K562 (cell line): ENCODE measurements around the gene ADAM19. TPM values are rescaled to one million over a fixed set of nuclear protein-coding genes. Genes with fewer than 3 reads are reported as not detected.

Source experiments
- ATAC-seq: fragments of 200-7000 bp; cut with Tn5 transposase; 3 replicates; pipeline ENCODE4 v1.9.1; 2020; ENCODE audit warnings: moderate library complexity
- BruUV-seq: library from RNA; stranded (reverse); fragments of 400-500 nt; replicated peaks from 2 replicates; lab custom pipeline; 2021; lab: Mats Ljungman, UMichigan
- CTCF ChIA-PET: fragments of 300-600 bp; formaldehyde crosslinking; extraction: SDS; loops from one replicate; lab custom pipeline; 2021; ENCODE audit warnings: low intra/inter-chr PET ratio; lab: Yijun Ruan, JAX
- POLR2A ChIA-PET: fragments of 300-600, 350-650 bp; sonication (Branson Sonifier 250); formaldehyde crosslinking; extraction: SDS; loops from one replicate; lab custom pipeline; 2021; ENCODE audit warnings: antibody characterized with exemption, inconsistent platforms; lab: Yijun Ruan, JAX
- DNase-seq, 4 experiments: peaks; one replicate each; pipeline versions ENCODE4 v3.0.0 to v3.0.0-alpha.2; 2011 to 2018; ENCODE audit warnings: low spot score in 3 of 4, mixed read lengths in 3 of 4; ENCODE audit errors: extremely low read depth in 1 of 4
- FAIRE-seq: peaks from 2 replicates; lab custom pipeline; 2011; peaks lifted over from hg19 to GRCh38; lab: Jason Lieb, UNC
- H2AFZ ChIP-seq: 2 replicates; pipeline ENCODE4 v1.6.0; 2011; ENCODE audit warnings: low read depth, low read length, control low read depth, inconsistent platforms
- H3K27ac ChIP-seq: fragments of 200-600 bp; 3 replicates; pipeline ENCODE4 v1.8.0; 2011; ENCODE audit warnings: low read depth, mild to moderate bottlenecking, control low read depth, inconsistent platforms, low read length, moderate library complexity, mixed read lengths; ENCODE audit errors: extremely low read depth
- H3K27me3 ChIP-seq, 2 experiments: fragments of 300-600 bp in 1 of 2; 2 replicates in 1 of 2; 3 replicates in 1 of 2; pipeline versions ENCODE4 v1.6.0 to v1.8.0; 2011; ENCODE audit warnings: inconsistent platforms in 2 of 2, low read length in 2 of 2, mild to moderate bottlenecking in 1 of 2, mixed read lengths in 1 of 2, moderate library complexity in 1 of 2; ENCODE audit not compliant: control insufficient read depth in 2 of 2, insufficient read depth in 2 of 2
- H3K36me3 ChIP-seq: fragments of 300-600 bp; 3 replicates; pipeline ENCODE4 v1.8.0; 2011; ENCODE audit warnings: mild to moderate bottlenecking, low read length, inconsistent platforms; ENCODE audit not compliant: control insufficient read depth, insufficient read depth
- H3K4me1 ChIP-seq, 2 experiments: fragments of 200-600 bp in 1 of 2; replicated peaks in 1 of 2; 2 replicates in 1 of 2; 3 replicates in 1 of 2; pipeline versions ENCODE4 v1.5.1 to v1.8.0; 2011; ENCODE audit warnings: inconsistent platforms in 2 of 2, low read length in 2 of 2, mild to moderate bottlenecking in 1 of 2, mixed read lengths in 1 of 2, moderate library complexity in 1 of 2; ENCODE audit not compliant: control insufficient read depth in 2 of 2, insufficient read depth in 2 of 2
- H3K4me2 ChIP-seq: 2 replicates; pipeline ENCODE4 v1.6.1; 2011; ENCODE audit warnings: low read length, control low read depth, inconsistent platforms, mixed read lengths; ENCODE audit not compliant: insufficient read depth
- H3K4me3 ChIP-seq: fragments of 200-600 bp; sonication (generic), shearing (Covaris generic); 2 replicates; pipeline ENCODE4 v1.5.1; 2016; ENCODE audit warnings: control low read depth, inconsistent platforms
- H3K79me2 ChIP-seq: fragments of 200-600 bp; 3 replicates; pipeline ENCODE4 v1.8.0; 2011; ENCODE audit warnings: low read length, inconsistent platforms; ENCODE audit not compliant: control insufficient read depth, insufficient read depth
- H3K9ac ChIP-seq, 2 experiments: 2 replicates each; pipeline versions ENCODE4 v1.6.0 to v1.6.1; 2011; ENCODE audit warnings: low read depth in 2 of 2, low read length in 2 of 2, control low read depth in 1 of 2, inconsistent platforms in 1 of 2, mild to moderate bottlenecking in 1 of 2, mixed read lengths in 1 of 2; ENCODE audit not compliant: insufficient read depth in 1 of 2
- H3K9me1 ChIP-seq: one replicate; pipeline ENCODE4 v1.6.0; 2011; ENCODE audit warnings: inconsistent platforms, mild to moderate bottlenecking, low read length, moderate library complexity; ENCODE audit not compliant: control insufficient read depth, insufficient read depth
- H3K9me3 ChIP-seq: replicated peaks from 2 replicates; pipeline ENCODE4 v1.5.1; 2011; ENCODE audit warnings: low read depth, low read length, inconsistent platforms; ENCODE audit not compliant: control insufficient read depth, insufficient read depth
- H4K20me1 ChIP-seq: replicated peaks from 2 replicates; pipeline ENCODE4 v1.6.1; 2011; ENCODE audit warnings: low read length, inconsistent platforms, mixed read lengths; ENCODE audit not compliant: control insufficient read depth, insufficient read depth
- BHLHE40 ChIP-seq: IDR thresholded peaks from 2 replicates; pipeline ENCODE4 v1.6.1; 2011; ENCODE audit warnings: low read length, improper control_type of control experiment
- CXXC5 ChIP-seq: fragments of 250-450 bp; sonication (Bioruptor Pico); IDR thresholded peaks from 2 replicates; pipeline ENCODE4 v1.8.0; 2022; ENCODE audit warnings: inconsistent platforms, mild to moderate bottlenecking, moderate library complexity
- KDM5B ChIP-seq: fragments of 200-600 bp; sonication (generic); IDR thresholded peaks from 2 replicates; pipeline ENCODE4 v1.6.1; 2012; ENCODE audit warnings: low read depth, mild to moderate bottlenecking, moderate library complexity, low read length, control low read depth, inconsistent platforms; ENCODE audit not compliant: insufficient replicate concordance
- TRIM24 ChIP-seq, 2 experiments: fragments of 450-650 bp; IDR thresholded peaks; 2 replicates each; pipeline ENCODE4 v1.6.1; 2016
- ZNF224 ChIP-seq: sonication (generic); formaldehyde crosslinking; IDR thresholded peaks from 2 replicates; pipeline ENCODE4 v1.8.0; 2022; ENCODE audit warnings: mild to moderate bottlenecking, missing genetic modification reagents
- ZNF717 ChIP-seq: fragments of 250-450 bp; sonication (Bioruptor Pico); IDR thresholded peaks from 2 replicates; pipeline ENCODE4 v1.5.0; 2021
- WGBS: fragments of 100-300 bp; shearing (Covaris generic); methylation state at CpG from one replicate; pipeline ENCODE4 v1.1.6; 2016; ENCODE audit warnings: low coverage, mixed read lengths; ENCODE audit not compliant: insufficient coverage; ENCODE audit errors: missing lambda C conversion rate; 5-methylcytosine and 5-hydroxymethylcytosine counted together
- in situ Hi-C: fragments of 300-500 bp; cut with MboI; formaldehyde crosslinking; loops from 4 replicates; pipeline ENCODE4 v1.15.0; 2018; ENCODE audit warnings: inconsistent platforms, mixed read lengths
- intact Hi-C: fragments of 100-400 bp; cut with micrococcal nuclease; formaldehyde crosslinking; loops from 2 replicates; pipeline ENCODE4 v1.14.2; 2022
- polyA plus RNA-seq, 8 experiments: library from polyadenylated mRNA; depleted of rRNA in 4 of 8; stranded (reverse) in 5 of 8; unstranded in 3 of 8; fragments of >200 nt; fragmentation: Nextera tagmentation in 2 of 8; fragmentation: Illumina TruSeq in 1 of 8; extraction: Ambion mirVana in 2 of 8; extraction: Trizol in 1 of 8; gene quantifications; 2 replicates each; pipeline versions ENCODE4 v1.2.1 to v1.2.3, GENCODE V29; 2011 to 2014; ENCODE audit warnings: inconsistent platforms in 1 of 8, missing spikeins in 1 of 8
- total RNA-seq, 7 experiments: library from RNA; depleted of rRNA in 6 of 7; stranded (reverse); fragments of >200 nt in 6 of 7; fragmentation: Illumina TruSeq in 2 of 7; extraction: Trizol in 2 of 7; gene quantifications; 2 replicates each; pipeline versions ENCODE4 v1.2.1 to v1.2.3, GENCODE V29; 2011 to 2021; ENCODE audit warnings: low replicate concordance in 1 of 7
- TF ChIP-seq, protein P1 (sequence below): fragments of 200-800 bp; sonication (Bioruptor generic); IDR thresholded peaks from 2 replicates; pipeline ENCODE4 v1.6.1; 2016; ENCODE audit warnings: missing genetic modification characterization, missing compliant biosample characterization

ADAM19 gene
- total and polyA plus RNA-seq, 9 of the 15 experiments (the other 6 are each of a cell fraction or from before 2014, with no cell fraction given) = 0.11 to 1.1 (median 0.43) TPM

DNA sequence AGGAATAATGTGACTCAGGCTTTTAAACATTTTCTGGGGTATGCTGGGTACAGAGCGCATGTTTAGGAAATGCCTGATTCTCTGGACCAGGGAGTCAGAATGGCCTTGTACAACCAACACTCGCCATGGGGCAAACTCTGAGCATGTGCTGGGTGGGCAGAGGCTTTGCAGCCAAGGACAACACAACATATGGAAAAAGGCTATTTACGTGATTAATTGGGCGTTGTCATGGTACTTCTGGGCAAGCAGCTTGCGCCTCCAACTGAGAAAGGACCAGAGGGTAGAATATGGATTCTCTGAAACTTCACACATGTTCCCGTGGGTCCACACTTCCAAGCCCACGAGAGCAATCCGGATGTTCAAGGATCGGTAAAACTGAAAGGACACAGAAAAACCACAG is 66.5 kb downstream of the ADAM19 start:
- DNase-seq (no peak), ATAC-seq (no peak), FAIRE-seq (no peak)
- intact Hi-C loops = no loop called here
- no peak overlapping the region for H3K27ac ChIP-seq
- H3K36me3 ChIP-seq = no peaks in the 10 kb centered on the region
- ChIA-PET POLR2A (interaction anchor here (1.2 kb wide), 1 partner anchor 11 kb away, joined by 3 read pairs; no protein-coding TSS in a partner anchor), CTCF (no interaction called here)
- no peaks in the 10 kb centered on the region for H4K20me1 ChIP-seq
- no peak overlapping the region for H3K4me2 ChIP-seq
- no peak overlapping the region for H3K4me3 ChIP-seq
- peaks cover 0 to 7% of the 10 kb centered on the region in 2 experiments; a peak in 1 of 5 replicates for H3K27me3 ChIP-seq
- H3K4me1 ChIP-seq = peaks cover 0 to 9% of the 10 kb centered on the region in 2 experiments; a peak in 2 of 5 replicates
- H2AFZ ChIP-seq = no peak overlapping the region
- H3K9me1 ChIP-seq = no peaks in the 10 kb centered on the region
- H3K9ac ChIP-seq = no peak overlapping the region
- no peaks in the 10 kb centered on the region for H3K79me2 ChIP-seq
- TF ChIP-seq BHLHE40 (no peak), TRIM24 (IDR thresholded peaks at IDR 0.05) (no peak), ZNF717 (CRISPR knock-in tag) (no peak), KDM5B (no peak), CXXC5 (CRISPR knock-in tag) (no peak), ZNF224 (CRISPR knock-in tag) (no peak)
- TF ChIP-seq, protein P1, sequence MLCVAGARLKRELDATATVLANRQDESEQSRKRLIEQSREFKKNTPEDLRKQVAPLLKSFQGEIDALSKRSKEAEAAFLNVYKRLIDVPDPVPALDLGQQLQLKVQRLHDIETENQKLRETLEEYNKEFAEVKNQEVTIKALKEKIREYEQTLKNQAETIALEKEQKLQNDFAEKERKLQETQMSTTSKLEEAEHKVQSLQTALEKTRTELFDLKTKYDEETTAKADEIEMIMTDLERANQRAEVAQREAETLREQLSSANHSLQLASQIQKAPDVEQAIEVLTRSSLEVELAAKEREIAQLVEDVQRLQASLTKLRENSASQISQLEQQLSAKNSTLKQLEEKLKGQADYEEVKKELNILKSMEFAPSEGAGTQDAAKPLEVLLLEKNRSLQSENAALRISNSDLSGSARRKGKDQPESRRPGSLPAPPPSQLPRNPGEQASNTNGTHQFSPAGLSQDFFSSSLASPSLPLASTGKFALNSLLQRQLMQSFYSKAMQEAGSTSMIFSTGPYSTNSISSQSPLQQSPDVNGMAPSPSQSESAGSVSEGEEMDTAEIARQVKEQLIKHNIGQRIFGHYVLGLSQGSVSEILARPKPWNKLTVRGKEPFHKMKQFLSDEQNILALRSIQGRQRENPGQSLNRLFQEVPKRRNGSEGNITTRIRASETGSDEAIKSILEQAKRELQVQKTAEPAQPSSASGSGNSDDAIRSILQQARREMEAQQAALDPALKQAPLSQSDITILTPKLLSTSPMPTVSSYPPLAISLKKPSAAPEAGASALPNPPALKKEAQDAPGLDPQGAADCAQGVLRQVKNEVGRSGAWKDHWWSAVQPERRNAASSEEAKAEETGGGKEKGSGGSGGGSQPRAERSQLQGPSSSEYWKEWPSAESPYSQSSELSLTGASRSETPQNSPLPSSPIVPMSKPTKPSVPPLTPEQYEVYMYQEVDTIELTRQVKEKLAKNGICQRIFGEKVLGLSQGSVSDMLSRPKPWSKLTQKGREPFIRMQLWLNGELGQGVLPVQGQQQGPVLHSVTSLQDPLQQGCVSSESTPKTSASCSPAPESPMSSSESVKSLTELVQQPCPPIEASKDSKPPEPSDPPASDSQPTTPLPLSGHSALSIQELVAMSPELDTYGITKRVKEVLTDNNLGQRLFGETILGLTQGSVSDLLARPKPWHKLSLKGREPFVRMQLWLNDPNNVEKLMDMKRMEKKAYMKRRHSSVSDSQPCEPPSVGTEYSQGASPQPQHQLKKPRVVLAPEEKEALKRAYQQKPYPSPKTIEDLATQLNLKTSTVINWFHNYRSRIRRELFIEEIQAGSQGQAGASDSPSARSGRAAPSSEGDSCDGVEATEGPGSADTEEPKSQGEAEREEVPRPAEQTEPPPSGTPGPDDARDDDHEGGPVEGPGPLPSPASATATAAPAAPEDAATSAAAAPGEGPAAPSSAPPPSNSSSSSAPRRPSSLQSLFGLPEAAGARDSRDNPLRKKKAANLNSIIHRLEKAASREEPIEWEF (CRISPR knock-in tag) = no peak
- in situ Hi-C loops = no loop called here
- 30% methylated on average over 9 of the region's 9 CpGs for WGBS
- no TSS peak for BruUV-seq
- no peaks in the 10 kb centered on the region for H3K9me3 ChIP-seq
